ENCODE results near the gene HK1. TPM values are rescaled to one million over a fixed set of nuclear protein-coding genes. Genes with fewer than 3 reads are reported as not detected.
"Not testable (repeated sequence)": the region's sequence is repeated elsewhere in the genome, so short reads cannot be mapped to it uniquely, and the experiment has no call there.

The HK1 gene
- polyA plus RNA-seq, 4 donors, result 3.8 to 21.8 (median 9.1) TPM

- 75 to 79% (median 75%) methylated on average over 2 of the region's 2 CpGs for WGBS, 3 donors
- no peaks in the 10 kb centered on the region for H3K27me3 ChIP-seq (ENCODE audit: control insufficient read depth in 3 of 3, insufficient read depth in 3 of 3, low read length in 3 of 3)
These were observed 814 bp downstream of the HK1 start for GRCh38 chr10:69279110-69279509.

GRCh38 chr10:69281507-69282413 lies 3.5 kb downstream of the HK1 start:
- Histone ChIP-seq H3K36me3 (ENCODE audit: control insufficient read depth in 3 of 3, insufficient read depth in 2 of 3, low read depth in 1 of 3, low read length in 3 of 3) (no peaks in the 10 kb centered on the region), H3K9me3 (ENCODE audit: control insufficient read depth in 2 of 2, insufficient read depth in 1 of 2, low read depth in 1 of 2, low read length in 1 of 2) (no peaks in the 10 kb centered on the region), H3K4me3 (ENCODE audit: low read depth in 1 of 3, low read length in 3 of 3) (no peak overlapping the region), H3K4me1 (ENCODE audit: control insufficient read depth in 3 of 3, insufficient read depth in 2 of 3, low read depth in 1 of 3, low read length in 2 of 3) (no peaks in the 10 kb centered on the region), H3K27me3 (ENCODE audit: control insufficient read depth in 3 of 3, insufficient read depth in 3 of 3, low read length in 3 of 3) (no peaks in the 10 kb centered on the region), H3K27ac (ENCODE audit: low read depth in 1 of 3, low read length in 2 of 3) (no peak overlapping the region)
- FAIRE-seq (no peak), DNase-seq (no peak)
- WGBS, 3 donors, result 86 to 91% (median 87%) methylated on average over 8 of the region's 8 CpGs

More at GRCh38 chr10:69279110-69279509, 814 bp downstream of the HK1 start:
- no peaks in the 10 kb centered on the region for H3K9me3 ChIP-seq (ENCODE audit: control insufficient read depth in 2 of 2, insufficient read depth in 1 of 2, low read depth in 1 of 2, low read length in 1 of 2)
- DNase-seq, result no peak
- H3K36me3 ChIP-seq (ENCODE audit: control insufficient read depth in 3 of 3, insufficient read depth in 2 of 3, low read depth in 1 of 3, low read length in 3 of 3), result no peaks in the 10 kb centered on the region
- no peak overlapping the region for H3K4me3 ChIP-seq (ENCODE audit: low read depth in 1 of 3, low read length in 3 of 3)
- no peak overlapping the region for H3K27ac ChIP-seq (ENCODE audit: low read depth in 1 of 3, low read length in 2 of 3)
- H3K4me1 ChIP-seq (ENCODE audit: control insufficient read depth in 3 of 3, insufficient read depth in 2 of 3, low read depth in 1 of 3, low read length in 2 of 3), result no peaks in the 10 kb centered on the region
- FAIRE-seq, result no peak

GRCh38 chr10:69284402-69284801 lies 6.1 kb downstream of the HK1 start:
- not testable (repeated sequence) for FAIRE-seq; H3K4me1 ChIP-seq (ENCODE audit: control insufficient read depth in 3 of 3, insufficient read depth in 2 of 3, low read depth in 1 of 3, low read length in 2 of 3); H3K4me3 ChIP-seq (ENCODE audit: low read depth in 1 of 3, low read length in 3 of 3); DNase-seq; H3K27me3 ChIP-seq (ENCODE audit: control insufficient read depth in 3 of 3, insufficient read depth in 3 of 3, low read length in 3 of 3); H3K9me3 ChIP-seq (ENCODE audit: control insufficient read depth in 2 of 2, insufficient read depth in 1 of 2, low read depth in 1 of 2, low read length in 1 of 2); H3K27ac ChIP-seq (ENCODE audit: low read depth in 1 of 3, low read length in 2 of 3); H3K36me3 ChIP-seq (ENCODE audit: control insufficient read depth in 3 of 3, insufficient read depth in 2 of 3, low read depth in 1 of 3, low read length in 3 of 3)
- WGBS, 3 donors, result 79 to 89% (median 88%) methylated on average over 6 of the region's 6 CpGs

GRCh38 chr10:69285699-69286098 lies 7.4 kb downstream of the HK1 start:
- H3K4me3 ChIP-seq (ENCODE audit: low read depth in 1 of 3, low read length in 3 of 3), result no peak overlapping the region
- H3K36me3 ChIP-seq (ENCODE audit: control insufficient read depth in 3 of 3, insufficient read depth in 2 of 3, low read depth in 1 of 3, low read length in 3 of 3), result no peaks in the 10 kb centered on the region
- no peaks in the 10 kb centered on the region for H3K4me1 ChIP-seq (ENCODE audit: control insufficient read depth in 3 of 3, insufficient read depth in 2 of 3, low read depth in 1 of 3, low read length in 2 of 3)
- no peak overlapping the region for H3K27ac ChIP-seq (ENCODE audit: low read depth in 1 of 3, low read length in 2 of 3)
- 69 to 79% (median 71%) methylated on average over 4 of the region's 4 CpGs for WGBS, 3 donors
- peaks cover 0 to 3% (median 0%) of the 10 kb centered on the region in 3 donors for H3K27me3 ChIP-seq (ENCODE audit: control insufficient read depth in 3 of 3, insufficient read depth in 3 of 3, low read length in 3 of 3)
- no peak for DNase-seq
- FAIRE-seq, result no peak
- H3K9me3 ChIP-seq (ENCODE audit: control insufficient read depth in 2 of 2, insufficient read depth in 1 of 2, low read depth in 1 of 2, low read length in 1 of 2), result no peaks in the 10 kb centered on the region

- DNase-seq, result no peak
- Histone ChIP-seq H3K27me3 (ENCODE audit: control insufficient read depth in 3 of 3, insufficient read depth in 3 of 3, low read length in 3 of 3) (peaks cover 0 to 3% (median 0%) of the 10 kb centered on the region in 3 donors), H3K36me3 (ENCODE audit: control insufficient read depth in 3 of 3, insufficient read depth in 2 of 3, low read depth in 1 of 3, low read length in 3 of 3) (no peaks in the 10 kb centered on the region), H3K27ac (ENCODE audit: low read depth in 1 of 3, low read length in 2 of 3) (no peak overlapping the region), H3K9me3 (ENCODE audit: control insufficient read depth in 2 of 2, insufficient read depth in 1 of 2, low read depth in 1 of 2, low read length in 1 of 2) (no peaks in the 10 kb centered on the region), H3K4me1 (ENCODE audit: control insufficient read depth in 3 of 3, insufficient read depth in 2 of 3, low read depth in 1 of 3, low read length in 2 of 3) (no peaks in the 10 kb centered on the region), H3K4me3 (ENCODE audit: low read depth in 1 of 3, low read length in 3 of 3) (no peak overlapping the region)
- FAIRE-seq, result no peak
- WGBS, 3 donors, result 76 to 80% (median 76%) methylated on average over 4 of the region's 4 CpGs
These were observed 8.9 kb downstream of the HK1 start for GRCh38 chr10:69287181-69287580.

GRCh38 chr10:69290993-69291392 lies 12.7 kb downstream of the HK1 start:
- DNase-seq (no peak), FAIRE-seq (no peak)
- Histone ChIP-seq H3K9me3 (ENCODE audit: control insufficient read depth in 2 of 2, insufficient read depth in 1 of 2, low read depth in 1 of 2, low read length in 1 of 2) (no peaks in the 10 kb centered on the region), H3K4me1 (ENCODE audit: control insufficient read depth in 3 of 3, insufficient read depth in 2 of 3, low read depth in 1 of 3, low read length in 2 of 3) (no peaks in the 10 kb centered on the region), H3K36me3 (ENCODE audit: control insufficient read depth in 3 of 3, insufficient read depth in 2 of 3, low read depth in 1 of 3, low read length in 3 of 3) (no peaks in the 10 kb centered on the region), H3K27ac (ENCODE audit: low read depth in 1 of 3, low read length in 2 of 3) (no peak overlapping the region), H3K27me3 (ENCODE audit: control insufficient read depth in 3 of 3, insufficient read depth in 3 of 3, low read length in 3 of 3) (peaks cover 0 to 6% (median 0%) of the 10 kb centered on the region in 3 donors), H3K4me3 (ENCODE audit: low read depth in 1 of 3, low read length in 3 of 3) (no peak overlapping the region)
- WGBS, 3 donors, result 78 to 89% (median 86%) methylated on average over 4 of the region's 4 CpGs

GRCh38 chr10:69292459-69292858 lies 14.2 kb downstream of the HK1 start:
- FAIRE-seq (no peak), DNase-seq (no peak)
- no peaks in the 10 kb centered on the region for H3K9me3 ChIP-seq (ENCODE audit: control insufficient read depth in 2 of 2, insufficient read depth in 1 of 2, low read depth in 1 of 2, low read length in 1 of 2)
- peaks cover 0 to 9% (median 0%) of the 10 kb centered on the region in 3 donors for H3K27me3 ChIP-seq (ENCODE audit: control insufficient read depth in 3 of 3, insufficient read depth in 3 of 3, low read length in 3 of 3)
- no peak overlapping the region for H3K4me3 ChIP-seq (ENCODE audit: low read depth in 1 of 3, low read length in 3 of 3)
- H3K27ac ChIP-seq (ENCODE audit: low read depth in 1 of 3, low read length in 2 of 3), result no peak overlapping the region
- no peaks in the 10 kb centered on the region for H3K36me3 ChIP-seq (ENCODE audit: control insufficient read depth in 3 of 3, insufficient read depth in 2 of 3, low read depth in 1 of 3, low read length in 3 of 3)
- WGBS, 3 donors, result 51 to 71% (median 56%) methylated on average over 3 of the region's 3 CpGs
- no peaks in the 10 kb centered on the region for H3K4me1 ChIP-seq (ENCODE audit: control insufficient read depth in 3 of 3, insufficient read depth in 2 of 3, low read depth in 1 of 3, low read length in 2 of 3)

GRCh38 chr10:69295027-69295636 lies 16.8 kb downstream of the HK1 start:
- no peak overlapping the region for H3K4me3 ChIP-seq (ENCODE audit: low read depth in 1 of 3, low read length in 3 of 3)
- FAIRE-seq, result no peak
- DNase-seq, result no peak
- WGBS, 3 donors, result 88 to 92% (median 90%) methylated on average over 10 to 11 of the region's 11 CpGs
- H3K4me1 ChIP-seq (ENCODE audit: control insufficient read depth in 3 of 3, insufficient read depth in 2 of 3, low read depth in 1 of 3, low read length in 2 of 3), result no peaks in the 10 kb centered on the region
- no peaks in the 10 kb centered on the region for H3K9me3 ChIP-seq (ENCODE audit: control insufficient read depth in 2 of 2, insufficient read depth in 1 of 2, low read depth in 1 of 2, low read length in 1 of 2)
- no peak overlapping the region for H3K27ac ChIP-seq (ENCODE audit: low read depth in 1 of 3, low read length in 2 of 3)
- no peaks in the 10 kb centered on the region for H3K36me3 ChIP-seq (ENCODE audit: control insufficient read depth in 3 of 3, insufficient read depth in 2 of 3, low read depth in 1 of 3, low read length in 3 of 3)
- H3K27me3 ChIP-seq (ENCODE audit: control insufficient read depth in 3 of 3, insufficient read depth in 3 of 3, low read length in 3 of 3), result peaks cover 0 to 6% (median 0%) of the 10 kb centered on the region in 3 donors

Data from small intestine (tissue), 7 donors.